Measurements from ENCODE around the gene GTF3C4. TPM values are rescaled to one million over a fixed set of nuclear protein-coding genes. Genes with fewer than 3 reads are reported as not detected.

Gene GTF3C4
- total and polyA plus RNA-seq, 10 of the 15 experiments (the other 5 are each of a cell fraction or from before 2014, with no cell fraction given) = 3.2 to 18.9 (median 8.2) TPM

- ATAC-seq (no peak), FAIRE-seq (no peak), DNase-seq (ENCODE audit: low read depth, low spot score) (no peak)
- RAD21 ChIA-PET (ENCODE audit: unreplicated experiment) = no interaction called here
- Histone ChIP-seq H3K4me2 (ENCODE audit: control insufficient read depth, insufficient read depth) (no peak overlapping the region), H3K27me3 (replicated peaks in 1 of 2; ENCODE audit: control insufficient read depth in 2 of 2, insufficient read depth in 2 of 2, low read length in 1 of 2) (peaks cover 0 to 4% of the 10 kb centered on the region in 2 experiments; a peak in 1 of 4 replicates), H2AFZ (ENCODE audit: control insufficient read depth, low read depth, low read length) (no peak overlapping the region), H4K20me1 (ENCODE audit: control insufficient read depth, insufficient read depth) (no peaks in the 10 kb centered on the region), H3K36me3 (ENCODE audit: control insufficient read depth in 2 of 2, insufficient read depth in 2 of 2, low read length in 1 of 2) (no peaks in the 10 kb centered on the region), H3K79me2 (ENCODE audit: control insufficient read depth, insufficient read depth, low read length) (no peaks in the 10 kb centered on the region), H3K27ac (ENCODE audit: control insufficient read depth, insufficient read depth) (no peak overlapping the region), H3K9me3 (replicated peaks; ENCODE audit: control insufficient read depth, insufficient read depth, low read length) (no peaks in the 10 kb centered on the region), H3K4me3 (no peak overlapping the region), H3K4me1 (ENCODE audit: control insufficient read depth, insufficient read depth, low read length) (no peaks in the 10 kb centered on the region), H3K9ac (ENCODE audit: control insufficient read depth, insufficient read depth, low read length) (no peak overlapping the region)
- WGBS (ENCODE audit: insufficient coverage, insufficient replicate concordance, low lambda C conversion rate, missing lambda C conversion rate) = 12% methylated on average over 8 of the region's 8 CpGs
- in situ Hi-C loops (cut with MboI) (no loop called here), intact Hi-C loops (cut with micrococcal nuclease; ENCODE audit: unreplicated experiment) (no loop called here)
- BruUV-seq (replicated peaks) = no TSS peak
- POLR2A ChIA-PET = no interaction called here
- CTCF ChIA-PET = no interaction called here
- SMC1A ChIA-PET (ENCODE audit: uncharacterized antibody, unreplicated experiment) = no interaction called here
- no peak for TF ChIP-seq IKZF2 (IDR thresholded peaks at IDR 0.05)
- no peak for TF ChIP-seq HDGF (IDR thresholded peaks at IDR 0.05)
- TF ChIP-seq PAX5 (IDR thresholded peaks at IDR 0.05; ENCODE audit: borderline replicate concordance, low read depth, low read length) = no peak
- TF ChIP-seq ZBTB11 (CRISPR knock-in tag; IDR thresholded peaks at IDR 0.05) = no peak
- TF ChIP-seq E4F1 (IDR thresholded peaks at IDR 0.05; ENCODE audit: borderline replicate concordance, partially characterized antibody) = no peak
- TF ChIP-seq GABPA (IDR thresholded peaks at IDR 0.05; ENCODE audit: low read depth) = no peak
- no peak for TF ChIP-seq SRF (IDR thresholded peaks at IDR 0.05; ENCODE audit: low read depth in 2 of 2, low read length in 2 of 2)
- TF ChIP-seq PRDM15 (CRISPR knock-in tag; IDR thresholded peaks at IDR 0.05) = no peak
- TF ChIP-seq BCL3 (IDR thresholded peaks at IDR 0.05; ENCODE audit: borderline replicate concordance, insufficient read depth, low read depth, low read length, poor library complexity, severe bottlenecking) = no peak
These were observed 56.4 kb downstream of the GTF3C4 start for GRCh38 chr9:132726576-132727130.
